NCI-H524 (cell line): ENCODE results near the gene TANC1.
"Not testable (repeated sequence)": the region's sequence is repeated elsewhere in the genome, so short reads cannot be mapped to it uniquely, and the experiment has no call there.

Experiments
- DNase-seq, 2 experiments: peaks; one replicate each; lab custom pipeline; 2025; lab: John Stamatoyannopoulos, UW

Gene TANC1

DNA sequence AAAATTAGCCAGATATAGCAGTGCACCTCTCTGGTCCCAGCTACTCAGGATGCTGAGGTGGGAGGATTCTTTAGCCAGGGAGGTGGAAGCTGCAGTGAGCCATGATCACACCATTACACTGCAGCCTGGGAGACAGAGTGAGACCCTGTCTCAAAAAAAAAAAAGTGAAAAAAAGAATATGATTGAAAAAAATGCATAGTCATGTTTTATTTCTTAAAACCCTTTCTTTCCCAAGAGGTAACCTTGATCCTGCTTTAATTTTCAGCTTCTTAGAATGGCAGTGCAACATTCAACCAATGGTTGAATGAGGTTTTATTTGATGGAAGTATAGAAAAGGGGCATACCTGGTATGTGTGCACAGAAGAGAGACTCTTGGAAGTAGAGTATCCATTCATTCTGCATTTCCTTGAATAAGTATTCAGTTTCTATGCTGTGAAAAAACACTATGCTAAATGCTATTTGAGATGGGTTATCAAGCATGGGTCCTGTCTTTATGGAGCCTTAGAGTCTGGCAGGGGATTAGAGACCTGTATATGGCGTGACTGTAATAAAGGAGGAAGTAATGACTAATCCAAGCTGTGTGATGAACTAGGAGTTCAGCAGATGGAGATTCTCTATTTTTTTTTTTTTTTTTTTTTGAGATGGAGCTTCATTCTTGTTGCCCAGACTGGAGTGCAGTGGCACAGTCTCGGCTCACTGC lies 171.8 kb downstream of the TANC1 start:
- DNase-seq, result peak in 1 of 2 experiments; percentile 47

DNA sequence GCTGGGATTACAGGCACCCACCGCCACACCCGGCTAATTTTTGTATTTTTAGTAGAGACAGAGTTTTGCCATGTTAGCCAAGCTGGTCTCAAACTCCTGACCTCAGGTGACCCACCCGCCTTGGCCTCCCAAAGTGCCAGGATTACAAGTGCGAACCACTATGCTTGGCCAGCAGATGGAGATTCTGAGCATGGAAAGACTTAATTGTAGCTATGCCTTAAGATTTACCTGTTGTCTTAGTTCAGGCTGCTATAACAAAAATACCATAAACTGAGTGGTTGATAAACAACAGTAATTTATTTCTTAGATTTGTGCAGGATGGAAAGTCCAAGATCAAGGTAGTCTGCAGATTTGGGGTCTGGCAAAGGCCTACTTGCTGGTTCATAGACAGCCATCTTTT lies 172.4 kb downstream of the TANC1 start:
- not testable (repeated sequence) for DNase-seq

DNA sequence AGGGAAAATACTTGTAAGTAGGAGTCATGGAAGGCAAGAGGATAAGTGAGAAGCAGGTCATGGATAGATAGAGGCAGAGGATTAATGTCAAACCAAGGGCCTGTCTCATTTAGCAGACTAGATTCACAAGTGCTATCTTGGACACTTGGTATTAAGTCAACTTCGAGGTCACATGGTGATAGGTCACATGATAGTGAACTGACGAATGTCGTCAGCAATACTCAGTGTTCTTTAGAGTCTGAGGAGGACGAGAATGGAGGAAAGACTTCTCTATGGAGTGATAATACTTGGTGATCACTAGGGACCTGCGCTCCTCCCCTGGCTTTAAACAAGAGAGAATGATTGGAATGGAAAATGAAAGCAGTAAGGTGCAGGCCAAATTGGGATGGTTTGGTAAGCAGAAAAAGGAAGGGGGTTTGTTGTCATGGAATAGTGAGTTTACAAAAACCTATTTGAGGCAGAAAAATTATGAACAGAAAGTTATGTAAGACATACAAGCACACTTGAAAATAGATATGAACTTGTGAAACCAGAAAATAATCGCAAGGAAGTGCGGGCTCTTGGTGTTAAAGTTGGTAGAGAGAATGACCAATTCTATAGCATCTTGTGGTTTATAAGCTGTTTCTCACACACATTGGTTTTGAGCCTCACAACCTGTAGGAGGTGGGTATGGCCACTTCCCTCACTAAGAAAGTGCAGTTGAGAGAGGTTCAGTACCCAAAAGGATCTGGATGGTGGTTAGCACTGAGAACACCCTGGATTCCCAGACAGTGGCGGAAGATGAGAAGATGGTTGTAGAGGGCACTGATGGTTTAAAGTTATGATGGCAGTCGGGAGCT lies 176.6 kb downstream of the TANC1 start:
- DNase-seq, result no peak

DNA sequence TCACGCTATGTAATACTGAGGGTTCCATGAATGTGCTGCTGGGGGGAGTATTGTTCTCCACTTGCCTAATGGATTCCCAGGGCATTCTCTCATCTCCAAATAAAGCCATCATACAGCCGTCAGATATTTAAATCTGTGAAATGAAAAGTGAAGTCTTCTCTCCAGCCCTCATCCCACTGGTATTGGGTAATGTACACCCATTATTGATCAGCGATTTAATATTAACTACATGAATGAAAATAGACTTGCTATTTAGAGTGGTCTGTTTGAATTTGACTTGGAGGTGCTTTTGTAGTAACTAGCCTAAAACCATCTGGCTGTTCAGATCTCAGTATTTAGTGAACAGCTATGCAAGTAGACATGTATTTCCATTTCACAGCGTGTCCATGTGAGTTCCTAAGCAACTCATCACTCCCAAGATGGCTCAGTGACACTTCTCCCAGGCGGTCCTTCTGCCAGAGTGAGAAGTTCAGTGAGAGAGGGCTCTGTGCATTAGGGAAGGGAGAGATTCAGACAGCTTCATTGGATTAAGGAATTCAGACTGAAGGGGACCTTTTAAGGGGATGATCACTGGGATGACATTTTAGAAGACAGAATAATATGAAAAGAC lies 177.4 kb downstream of the TANC1 start:
- peak in 1 of 2 experiments; percentile 24 for DNase-seq

DNA sequence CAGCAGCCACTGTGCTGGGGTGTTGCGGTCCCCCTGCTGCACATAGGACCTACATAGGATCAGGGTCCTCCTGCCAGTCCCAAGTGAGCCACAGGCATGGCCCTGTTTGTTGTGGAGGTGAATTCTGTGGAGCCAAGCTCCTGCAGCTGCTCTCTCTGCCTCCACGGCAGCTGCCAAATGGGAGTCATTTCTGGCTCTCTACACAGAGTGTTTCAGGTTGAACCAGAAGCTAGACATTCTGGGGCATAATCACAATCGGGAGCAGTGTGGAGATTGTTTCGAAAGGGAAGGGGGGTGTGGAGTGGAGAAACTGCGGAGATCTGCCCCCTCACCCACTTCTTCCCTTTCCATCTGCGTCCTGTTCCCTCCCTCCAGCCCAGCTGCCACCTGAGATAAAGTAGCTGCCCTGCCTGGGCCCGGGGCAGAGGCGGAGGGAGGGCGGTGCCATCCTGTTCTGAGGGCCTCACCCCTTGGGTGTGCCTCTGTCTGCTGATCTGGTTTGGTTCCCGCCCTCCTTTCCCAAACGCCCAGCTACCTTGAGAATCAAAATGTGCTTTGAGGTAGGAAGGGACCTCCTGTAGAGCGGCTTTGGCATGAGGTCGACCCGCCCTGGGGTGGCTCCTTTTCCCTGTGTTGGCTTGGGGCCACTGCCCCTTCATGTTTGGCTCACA lies 178.7 kb downstream of the TANC1 start:
- DNase-seq, result peak; percentile 60 to 84

DNA sequence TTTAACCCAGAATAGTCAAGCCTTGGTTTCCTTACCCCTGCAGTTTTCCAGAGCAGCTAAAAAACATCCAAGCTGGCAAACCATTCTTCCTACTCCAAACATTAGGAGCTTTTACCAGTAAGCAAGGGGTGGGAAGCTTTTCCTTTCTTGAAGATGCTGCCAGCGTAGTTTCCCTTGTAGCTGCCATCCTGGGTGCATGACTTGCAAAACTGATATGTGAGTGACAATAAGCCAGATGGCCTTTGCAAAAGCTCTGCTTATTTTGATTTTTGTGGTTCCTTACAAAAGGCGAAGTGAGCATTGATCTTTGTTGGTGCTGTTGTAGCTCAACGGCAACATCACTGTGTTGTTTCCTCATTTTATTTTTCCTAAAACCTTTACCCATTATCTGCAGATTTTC lies 179.2 kb downstream of the TANC1 start:
- DNase-seq, result no peak

DNA sequence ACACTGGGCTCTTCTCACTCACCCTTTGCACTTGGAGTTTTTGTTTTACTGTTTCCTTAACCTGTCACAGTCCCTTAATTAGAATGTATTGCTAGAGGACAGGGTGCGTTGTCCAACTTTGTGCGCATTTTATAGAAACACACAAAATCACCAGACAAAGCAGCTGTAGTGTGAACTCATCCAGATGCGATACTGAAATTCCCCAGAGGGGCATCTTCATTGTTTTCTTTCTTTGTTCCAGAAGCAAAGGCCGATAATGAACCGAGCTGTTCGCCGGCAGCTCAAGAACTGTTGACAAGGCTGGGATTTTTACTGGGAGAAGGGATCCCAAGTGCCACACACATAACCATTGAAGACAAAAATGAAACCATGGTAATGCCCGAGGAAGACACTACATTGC lies 180.5 kb downstream of the TANC1 start:
- no peak for DNase-seq

DNA sequence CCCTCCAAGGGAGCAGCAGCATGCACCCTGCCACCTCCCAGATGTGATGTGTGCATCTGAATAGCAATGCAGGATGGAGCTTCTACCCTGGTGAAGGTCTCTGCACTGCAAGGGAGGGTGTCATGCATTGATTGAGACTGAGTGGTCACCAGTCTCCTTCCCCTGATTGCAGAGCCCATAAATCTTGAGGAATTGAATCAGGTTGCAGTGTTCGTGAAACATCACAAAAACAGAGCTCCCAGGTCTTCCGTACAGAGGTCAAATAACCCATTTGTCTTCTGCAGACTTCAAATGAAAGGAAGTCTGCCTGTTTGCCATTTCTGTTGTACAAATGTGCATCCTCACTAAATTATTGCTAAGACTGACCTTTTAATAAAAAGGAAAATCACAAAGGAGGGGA lies 181.3 kb downstream of the TANC1 start:
- DNase-seq, result no peak

DNA sequence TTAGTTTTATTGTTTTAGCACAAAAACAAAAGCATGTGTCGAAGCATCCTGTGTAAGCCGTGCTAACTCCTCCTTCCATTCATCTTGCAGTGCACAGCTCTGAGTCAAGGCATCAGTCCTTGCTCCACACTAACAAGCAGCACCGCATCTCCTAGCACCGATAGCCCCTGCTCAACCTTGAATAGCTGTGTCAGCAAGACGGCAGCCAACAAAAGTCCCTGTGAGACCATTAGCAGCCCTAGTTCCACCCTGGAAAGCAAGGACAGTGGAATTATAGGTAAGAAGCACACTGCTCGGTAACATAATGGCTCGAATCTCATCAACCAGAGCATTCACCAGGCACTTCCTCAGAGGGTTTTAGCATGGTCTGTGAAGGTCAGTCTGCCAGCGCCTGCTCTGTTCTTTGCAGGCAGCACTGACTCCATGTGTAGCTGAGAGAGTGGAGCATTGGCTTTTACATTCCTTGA lies 181.9 kb downstream of the TANC1 start:
- no peak for DNase-seq

DNA sequence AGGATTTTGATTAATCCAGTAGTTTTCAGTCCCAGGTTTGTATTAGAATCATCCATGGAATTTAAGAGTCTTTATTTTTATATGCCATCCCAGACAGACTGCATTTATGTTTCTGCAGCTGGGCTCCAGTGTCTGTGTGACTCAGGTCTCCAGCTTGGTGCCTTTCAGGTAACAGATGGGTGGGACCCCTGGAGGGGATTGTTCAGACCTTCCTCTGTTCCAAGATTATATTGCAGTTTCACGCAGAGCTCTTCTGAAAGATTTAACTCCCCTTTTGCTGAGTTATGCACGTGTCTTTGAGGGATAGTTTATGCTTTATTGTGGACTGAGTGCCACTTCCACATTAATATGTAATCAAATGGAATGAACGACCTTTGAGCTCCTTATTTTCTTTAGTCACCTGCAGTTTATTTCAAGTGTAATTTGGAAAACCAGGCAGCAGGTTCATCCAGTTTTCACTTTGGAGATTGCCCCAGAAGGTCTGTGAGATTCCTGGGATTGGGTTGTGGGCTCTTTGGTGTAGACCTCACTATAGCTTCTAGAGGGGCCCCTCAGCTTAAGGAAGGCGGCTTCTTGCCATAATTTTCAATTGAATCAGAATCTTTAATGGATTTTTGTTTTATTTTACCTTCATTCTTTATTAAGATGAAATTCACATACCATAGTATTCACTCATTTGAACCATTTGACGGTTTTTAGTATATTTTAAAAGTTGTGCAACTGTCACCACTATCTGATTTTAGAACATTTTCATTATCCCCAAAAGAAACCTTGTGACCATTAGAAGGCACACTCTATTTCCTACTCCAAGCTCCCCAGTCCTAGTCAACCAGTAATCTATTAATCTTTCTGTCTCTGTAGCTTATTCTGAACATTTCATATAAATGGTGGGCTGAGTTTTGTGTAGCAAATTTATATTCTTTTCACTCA lies 183.0 kb downstream of the TANC1 start:
- DNase-seq, result peak; percentile 31 to 73

DNA sequence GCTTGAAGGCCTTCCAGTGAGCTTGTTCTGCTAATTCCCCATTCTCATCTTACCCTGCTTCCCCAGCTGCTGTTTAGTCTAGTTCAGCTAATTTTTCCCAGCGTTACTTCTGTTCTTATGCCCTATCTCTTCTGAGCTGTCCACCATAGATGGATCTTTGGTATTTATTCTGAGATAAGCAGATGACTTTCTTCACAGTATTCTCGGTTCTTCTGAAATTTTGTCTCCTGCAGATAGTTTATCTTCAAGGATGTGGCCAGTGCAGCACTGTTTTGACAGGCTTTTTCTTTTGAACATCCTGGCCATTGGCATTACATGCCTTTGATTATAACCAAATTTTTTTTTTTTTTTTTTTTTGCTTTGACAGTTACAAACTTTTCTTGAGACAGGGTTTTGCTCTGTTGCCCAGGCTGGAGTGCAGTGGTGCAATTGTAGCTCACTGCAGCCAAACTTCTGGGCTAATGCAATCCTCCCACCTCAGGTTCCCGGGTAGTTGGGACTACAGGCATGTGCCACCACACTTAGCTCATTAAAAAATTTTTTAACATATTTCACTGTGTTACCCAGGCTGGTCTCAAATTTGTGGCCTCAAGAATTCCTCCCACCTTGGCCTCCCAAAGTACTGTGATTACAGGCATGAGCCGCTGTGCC lies 183.8 kb downstream of the TANC1 start:
- DNase-seq, result no peak

DNA sequence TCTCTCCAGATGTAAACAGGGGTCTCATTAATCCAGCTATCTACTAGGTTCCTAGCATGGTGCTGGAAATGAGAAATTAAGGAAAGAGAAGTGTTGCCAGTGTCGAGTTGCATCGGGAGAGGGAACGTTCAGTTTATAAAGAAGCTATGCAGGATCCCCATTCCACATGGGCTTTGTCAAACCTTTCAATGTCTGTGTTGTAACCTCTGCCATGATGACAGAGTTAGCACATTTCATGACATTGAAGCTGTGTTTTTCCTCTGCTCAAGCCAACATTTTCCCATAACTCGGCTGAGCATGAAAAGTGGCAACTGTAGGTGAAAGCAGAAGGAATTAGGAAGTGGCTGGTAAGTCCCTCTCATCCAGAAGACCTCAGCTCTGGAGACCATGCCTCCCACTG lies 184.6 kb downstream of the TANC1 start:
- no peak for DNase-seq

DNA sequence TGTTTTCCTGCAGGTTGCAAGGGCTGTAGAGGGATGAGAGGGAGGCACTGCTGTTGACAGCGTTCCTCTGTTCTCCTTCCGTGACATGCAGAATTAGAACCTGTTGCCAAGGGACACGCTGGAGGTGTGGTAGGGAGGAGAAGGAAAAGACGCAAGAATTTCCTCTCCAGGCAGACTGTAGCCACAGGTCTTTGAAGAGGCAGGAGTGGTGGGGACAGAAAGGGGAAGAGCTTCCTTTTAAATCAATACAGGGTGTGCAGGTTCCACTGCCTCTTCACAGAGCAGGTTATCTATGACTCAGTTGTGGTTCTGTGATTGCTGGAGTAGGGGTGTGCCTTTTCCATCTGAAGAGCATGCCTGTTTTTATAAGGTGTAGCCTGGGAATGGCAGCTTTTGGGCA lies 185.0 kb downstream of the TANC1 start:
- no peak for DNase-seq

DNA sequence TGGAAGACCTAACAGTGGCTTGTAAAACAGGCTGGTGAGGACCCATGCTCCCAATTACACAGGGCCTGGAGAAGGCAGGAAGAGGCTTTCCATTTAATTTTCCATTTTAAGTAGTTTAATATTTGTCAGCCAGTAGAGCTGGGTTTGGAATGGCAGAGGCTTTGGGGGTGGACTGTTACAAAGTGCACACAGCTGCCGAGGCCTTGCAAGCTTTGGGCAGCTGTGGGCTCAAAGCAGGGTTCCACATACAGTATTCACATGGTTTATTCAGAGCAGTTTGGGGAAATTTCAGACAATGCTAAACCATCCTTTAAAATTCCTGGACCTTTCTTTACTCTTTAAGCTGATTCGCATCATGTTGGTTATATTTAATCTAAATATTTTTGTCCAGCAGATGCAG lies 185.5 kb downstream of the TANC1 start:
- no peak for DNase-seq

DNA sequence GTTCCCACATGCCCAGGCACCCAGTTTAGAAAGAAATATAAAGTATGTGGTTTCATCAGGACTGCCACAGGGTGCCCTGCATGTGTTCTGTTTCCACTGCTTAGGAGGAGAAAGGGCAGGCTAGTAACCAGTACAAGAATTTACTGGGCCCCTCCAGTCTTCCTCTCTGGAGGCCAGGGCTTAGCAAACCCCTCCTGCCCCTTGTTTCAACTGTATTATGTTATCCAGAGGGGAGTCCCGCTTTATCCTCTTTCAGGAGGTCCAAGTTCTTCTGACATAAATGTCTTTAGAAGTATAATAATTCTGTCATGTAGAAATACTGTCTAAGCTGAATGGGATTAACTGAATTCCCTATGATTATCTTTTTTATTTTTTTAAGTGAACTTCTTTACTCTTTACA lies 185.9 kb downstream of the TANC1 start:
- no peak for DNase-seq

DNA sequence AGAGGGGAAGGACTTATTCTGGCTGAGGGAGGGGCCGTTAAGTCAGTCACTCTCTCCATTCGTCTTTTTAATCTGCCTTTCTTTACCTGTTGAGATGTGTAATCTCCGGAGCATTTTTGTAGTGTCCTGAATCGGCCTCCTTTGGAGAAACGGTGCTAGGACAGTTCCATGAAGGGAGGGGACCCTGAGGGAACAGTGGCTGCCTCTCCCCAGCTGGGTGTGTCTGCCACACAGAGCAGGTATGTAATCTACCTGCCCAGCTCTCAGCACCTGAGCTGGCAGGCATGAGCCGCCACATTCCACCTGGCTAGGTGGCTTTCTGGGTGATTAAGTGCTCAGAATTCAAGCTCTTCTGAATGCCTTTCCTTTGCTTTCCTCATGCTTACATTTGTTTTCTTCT lies 186.9 kb downstream of the TANC1 start:
- DNase-seq, result no peak

DNA sequence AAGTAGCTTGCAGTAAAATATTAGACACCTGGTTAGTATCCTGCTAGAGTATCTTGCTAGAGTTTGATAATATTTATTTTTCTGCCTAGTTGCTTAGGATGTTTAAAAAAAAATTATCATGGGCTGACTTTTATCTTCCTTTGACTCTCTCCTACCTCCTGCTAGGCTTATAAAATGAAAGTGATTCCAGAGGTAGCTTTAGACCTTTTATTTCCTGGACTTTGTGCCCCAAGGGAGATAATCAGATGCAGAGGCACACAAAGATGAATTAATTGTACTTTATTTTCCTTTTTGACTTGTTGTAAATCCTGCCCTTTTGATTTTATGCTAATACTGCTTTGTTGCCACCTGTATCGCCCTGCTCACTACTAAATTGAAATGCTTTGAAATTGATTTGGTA lies 187.4 kb downstream of the TANC1 start:
- no peak for DNase-seq

DNA sequence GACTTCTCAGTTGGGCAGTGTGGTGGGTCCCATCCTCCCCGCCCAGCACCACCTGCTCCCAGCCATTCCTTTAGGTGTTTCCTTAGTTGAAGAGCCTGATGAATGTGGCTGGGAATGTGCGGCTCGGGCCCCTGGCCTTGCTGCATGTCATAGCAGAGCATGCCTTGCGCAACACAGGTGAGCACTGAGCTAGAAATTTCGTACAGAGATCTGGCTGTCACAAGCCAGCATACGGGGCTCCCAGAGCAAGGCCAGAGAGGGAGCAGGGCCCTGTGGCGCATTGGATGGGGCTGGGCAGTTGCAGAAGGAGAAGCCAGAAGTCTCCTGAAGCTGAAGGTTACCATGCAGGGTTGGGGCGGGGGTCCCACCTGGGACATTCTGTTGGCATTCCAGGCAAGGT lies 188.4 kb downstream of the TANC1 start:
- DNase-seq, result no peak

DNA sequence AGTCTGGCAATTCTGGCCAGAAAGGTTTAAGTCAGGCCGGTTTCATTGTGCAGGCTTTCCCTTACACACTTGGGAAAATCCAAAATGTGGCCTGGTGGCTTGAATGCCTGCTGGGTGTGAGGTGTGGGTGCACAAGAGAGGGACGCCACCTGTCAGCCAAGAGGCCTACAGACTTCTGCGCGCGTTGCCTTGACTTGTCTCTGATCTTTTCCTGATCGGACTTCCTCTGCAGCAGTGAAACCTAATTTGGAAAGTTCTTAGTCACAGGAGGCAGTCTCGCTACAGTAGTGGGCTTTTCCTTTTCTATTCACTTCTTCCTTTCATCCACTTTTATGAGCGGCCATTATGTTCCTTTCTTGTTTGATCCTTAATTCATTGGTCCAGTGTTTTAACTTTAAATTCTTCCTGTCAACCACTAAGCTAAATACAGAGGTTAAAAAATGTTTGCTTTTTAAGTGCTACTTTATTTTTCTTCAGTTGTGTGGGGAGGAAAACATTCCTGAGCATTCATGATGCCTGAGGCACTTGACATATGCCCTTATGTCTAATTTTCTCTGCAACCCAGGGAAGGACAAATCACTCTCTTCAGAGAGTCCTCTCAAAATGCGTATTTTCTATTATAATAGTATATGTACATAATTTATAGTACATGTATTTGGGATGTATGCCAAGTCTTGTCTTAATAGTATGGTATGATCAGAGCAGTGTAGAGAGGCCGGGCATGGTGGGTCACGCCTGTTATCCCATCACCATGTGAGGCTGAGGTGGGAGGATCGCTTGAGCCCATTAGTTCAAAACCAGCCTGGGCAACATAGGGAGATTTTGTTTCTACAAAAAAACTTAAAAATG lies 189.1 kb downstream of the TANC1 start:
- DNase-seq, result no peak

DNA sequence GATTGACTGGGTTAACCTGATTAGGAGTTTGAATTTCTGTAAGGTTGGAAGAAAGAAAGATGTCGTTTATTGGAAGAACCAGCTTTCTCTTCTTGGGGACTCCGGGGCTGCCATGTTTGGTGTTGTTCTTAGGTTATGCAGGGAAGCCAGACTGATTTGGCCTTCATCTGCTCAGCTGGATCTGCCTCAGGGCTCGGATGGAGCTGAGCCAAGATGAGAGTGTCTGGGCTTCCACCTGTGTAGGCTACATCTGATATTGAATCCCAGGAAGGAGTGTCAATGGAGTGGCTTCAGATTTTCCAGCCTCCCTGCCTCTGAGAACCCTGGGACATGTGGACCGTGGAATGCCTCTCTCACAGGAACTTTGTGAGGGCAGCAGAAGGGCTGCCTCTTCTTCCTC lies 192.0 kb downstream of the TANC1 start:
- DNase-seq, result no peak
